Measurements from ENCODE around the gene MED13L. TPM values are rescaled to one million over a fixed set of nuclear protein-coding genes. Genes with fewer than 3 reads are reported as not detected.
A peak's percentile ranks its signal among the peaks of the same experiment; 100 is the strongest.

The MED13L gene
- polyA plus RNA-seq, 1 of the 3 experiments (the other 2 are of a cell fraction) = 17.1 TPM

GRCh38 chr12:116220756-116221155 lies 56.7 kb downstream of the MED13L start:
- no peak overlapping the region for H3K27ac ChIP-seq (ENCODE audit: low read depth in 2 of 2, low read length in 1 of 2)
- H3K9ac ChIP-seq = no peak overlapping the region
- no peak for DNase-seq
- no peak overlapping the region for H2AFZ ChIP-seq (ENCODE audit: low read depth)
- H3K9me3 ChIP-seq = no peaks in the 10 kb centered on the region
- 98% methylated on average over 3 of the region's 3 CpGs for WGBS (ENCODE audit: low lambda C conversion rate)
- peaks cover 93% of the 10 kb centered on the region for H4K20me1 ChIP-seq (ENCODE audit: insufficient read depth)
- H3F3A ChIP-seq (replicated peaks; ENCODE audit: insufficient read depth) = peaks cover 38% of the 10 kb centered on the region
- H3K4me1 ChIP-seq (ENCODE audit: control insufficient read depth in 1 of 2, insufficient read depth in 2 of 2, low read depth in 1 of 2, low read length in 1 of 2) = peaks cover 0 to 11% of the 10 kb centered on the region in 2 experiments; a peak in 1 of 4 replicates
- H3K4me2 ChIP-seq = no peak overlapping the region
- no peak for TF ChIP-seq RXRA (IDR thresholded peaks at IDR 0.05; ENCODE audit: borderline replicate concordance, low read depth)
- no peak for TF ChIP-seq TAF1 (IDR thresholded peaks at IDR 0.05; ENCODE audit: borderline replicate concordance, low read depth, low read length)
- no peak for TF ChIP-seq FOXM1 (IDR thresholded peaks at IDR 0.05; ENCODE audit: low read depth)
- no peak for TF ChIP-seq SIN3A (IDR thresholded peaks at IDR 0.05; ENCODE audit: borderline replicate concordance, low read depth, low read length)
- no peak for TF ChIP-seq RAD21 (IDR thresholded peaks at IDR 0.05; ENCODE audit: low read length)
- TF ChIP-seq CTCF (IDR thresholded peaks at IDR 0.05) = peak; percentile 27; the same call in 1 of the 2 replicates
- no peak overlapping the region for H3K4me3 ChIP-seq (ENCODE audit: low read depth in 2 of 2, low read length in 1 of 2)
- H3K79me2 ChIP-seq (ENCODE audit: insufficient read depth) = peaks cover 100% of the 10 kb centered on the region
- ChIA-PET CTCF (interaction anchor here (0.7 to 4.0 kb wide), 3 partner anchors 15 to 73 kb away, joined by 3 to 11 read pairs (median 3); no protein-coding TSS in a partner anchor), POLR2A (no interaction called here)
- H3K27me3 ChIP-seq (ENCODE audit: insufficient read depth) = no peaks in the 10 kb centered on the region
- H3K36me3 ChIP-seq (replicated peaks in 1 of 2; ENCODE audit: control insufficient read depth in 1 of 2, insufficient read depth in 2 of 2, low read length in 1 of 2) = peaks cover 0 to 14% of the 10 kb centered on the region in 2 experiments
- no peaks in the 10 kb centered on the region for H3K9me2 ChIP-seq

GRCh38 chr12:116217045-116217735 lies 60.3 kb downstream of the MED13L start:
- no peaks in the 10 kb centered on the region for H3K27me3 ChIP-seq (ENCODE audit: insufficient read depth)
- no peak overlapping the region for H3K4me2 ChIP-seq
- H3K4me1 ChIP-seq (ENCODE audit: control insufficient read depth in 1 of 2, insufficient read depth in 2 of 2, low read depth in 1 of 2, low read length in 1 of 2) = peaks cover 0 to 10% of the 10 kb centered on the region in 2 experiments; a peak in 2 of 4 replicates
- H3K9ac ChIP-seq = no peak overlapping the region
- H3K4me3 ChIP-seq (ENCODE audit: low read depth in 2 of 2, low read length in 1 of 2) = no peak overlapping the region
- peaks cover 96% of the 10 kb centered on the region for H4K20me1 ChIP-seq (ENCODE audit: insufficient read depth)
- no peaks in the 10 kb centered on the region for H3K36me3 ChIP-seq (replicated peaks in 1 of 2; ENCODE audit: control insufficient read depth in 1 of 2, insufficient read depth in 2 of 2, low read length in 1 of 2)
- no peaks in the 10 kb centered on the region for H3K9me3 ChIP-seq
- ChIA-PET POLR2A (no interaction called here), CTCF (interaction anchor here (0.9 to 1.3 kb wide), 2 partner anchors 19 to 383 kb away, joined by 3 read pairs; no protein-coding TSS in a partner anchor)
- WGBS (ENCODE audit: low lambda C conversion rate) = 94% methylated on average over 3 of the region's 3 CpGs
- DNase-seq = no peak
- peaks cover 9% of the 10 kb centered on the region for H3F3A ChIP-seq (replicated peaks; ENCODE audit: insufficient read depth)
- peaks cover 100% of the 10 kb centered on the region for H3K79me2 ChIP-seq (ENCODE audit: insufficient read depth)
- no peaks in the 10 kb centered on the region for H3K9me2 ChIP-seq
- H2AFZ ChIP-seq (ENCODE audit: low read depth) = no peak overlapping the region
- H3K27ac ChIP-seq (ENCODE audit: low read depth in 2 of 2, low read length in 1 of 2) = no peak overlapping the region
- no peak for TF ChIP-seq RXRA (IDR thresholded peaks at IDR 0.05; ENCODE audit: borderline replicate concordance, low read depth)
- TF ChIP-seq FOXM1 (IDR thresholded peaks at IDR 0.05; ENCODE audit: low read depth) = no peak
- TF ChIP-seq REST (IDR thresholded peaks at IDR 0.05; ENCODE audit: low read depth, low read length) = no peak
- no peak for TF ChIP-seq SMC3 (IDR thresholded peaks at IDR 0.05; ENCODE audit: low read depth, low read length)
- no peak for TF ChIP-seq RCOR1 (IDR thresholded peaks at IDR 0.05; ENCODE audit: low read length)
- no peak for TF ChIP-seq IRF3 (IDR thresholded peaks at IDR 0.05; ENCODE audit: low read depth, low read length)
- TF ChIP-seq NRF1 (IDR thresholded peaks at IDR 0.05; ENCODE audit: low read depth, low read length) = no peak
- no peak for TF ChIP-seq FOSL2 (IDR thresholded peaks at IDR 0.05; ENCODE audit: borderline replicate concordance, low read depth)
- TF ChIP-seq NFIC (IDR thresholded peaks at IDR 0.05; ENCODE audit: borderline replicate concordance) = no peak
- no peak for TF ChIP-seq POLR2AphosphoS5 (IDR thresholded peaks at IDR 0.05; ENCODE audit: low read depth, low read length)
- TF ChIP-seq RFX5 (IDR thresholded peaks at IDR 0.05; ENCODE audit: low read length) = no peak
- no peak for TF ChIP-seq MAX (IDR thresholded peaks at IDR 0.05; ENCODE audit: low read depth)

Measured in SK-N-SH (cell line).